Left colon (tissue), 2 donors: ENCODE measurements around the gene MIA. TPM values are rescaled to one million over a fixed set of nuclear protein-coding genes. Genes with fewer than 3 reads are reported as not detected.
"Not testable (repeated sequence)": the region's sequence is repeated elsewhere in the genome, so short reads cannot be mapped to it uniquely, and the experiment has no call there.

ENCODE experiments used
- ATAC-seq: fragments of 200-7000 bp; cut with Tn5 transposase; one replicate; pipeline ENCODE4 v1.9.1; 2020; ENCODE audit warnings: mild to moderate bottlenecking, moderate library complexity
- DNase-seq, 2 donors: peaks; one replicate each; pipeline ENCODE4 v3.0.0-alpha.2; 2020
- intact Hi-C, 2 donors: fragments of 100-400 bp; cut with DNase I in 1 of 2; cut with micrococcal nuclease in 1 of 2; formaldehyde crosslinking; loops; one replicate each; pipeline versions ENCODE4 v1.11.2 to v1.14.0; 2022; cut with DNase I, micrococcal nuclease
- total RNA-seq, 2 donors: library from RNA; stranded (reverse); fragmentation: NEBNext Ultra II Directional; extraction: Animal tissue kit (Norgen Biotek cat#: 25700); gene quantifications; one replicate each; pipeline ENCODE4 v1.2.1, GENCODE V29; 2021
- donor health status: DM: no; HTN: no; CAD: no.
- donor health status: DM: yes; HTN: yes; CAD: no.

MIA gene
- total RNA-seq, 2 donors from 2014 or later: 1.7 TPM; not detected in 1

GRCh38 chr19:40747536-40747935 is 27.8 kb upstream of the MIA start:
- no peak for DNase-seq
- ATAC-seq: no peak
- intact Hi-C loops: no loop called here

- DNase-seq (peak; percentile 100), ATAC-seq (peak; percentile 79)
- intact Hi-C loops: no loop called here
Observed at GRCh38 chr19:40750058-40750873, 25.1 kb upstream of the MIA start, which contains the start of gene ACTMAP. TSS of gene ACTMAP (minus strand) at chr19:40750477. CDS start at chr19:40749803, 674 bp downstream.

GRCh38 chr19:40750874-40751537 is 24.3 kb upstream of the MIA start, which contains the start of gene SNRPA:
TSS of gene SNRPA (plus strand) at chr19:40751203. CDS start at chr19:40751409, 206 bp downstream.
- intact Hi-C loops: no loop called here
- peak; percentile 74 for ATAC-seq
- peak; percentile 98 for DNase-seq

- ATAC-seq (no peak), DNase-seq (no peak)
- intact Hi-C loops: no loop called here
Observed at GRCh38 chr19:40752257-40752781, 23.0 kb upstream of the MIA start.

GRCh38 chr19:40754611-40755247 is 20.6 kb upstream of the MIA start:
- DNase-seq (peak; percentile 67 to 79), ATAC-seq (peak; percentile 50)
- intact Hi-C loops: no loop called here

GRCh38 chr19:40755248-40755624 is 20.1 kb upstream of the MIA start:
- no peak for ATAC-seq

GRCh38 chr19:40755791-40756190 is 19.5 kb upstream of the MIA start:
- intact Hi-C loops: no loop called here
- ATAC-seq (no peak), DNase-seq (no peak)

More at GRCh38 chr19:40755248-40755624, 20.1 kb upstream of the MIA start:
- DNase-seq: no peak
- intact Hi-C loops: no loop called here

- intact Hi-C loops: no loop called here
- DNase-seq (no peak), ATAC-seq (no peak)
Observed at GRCh38 chr19:40756502-40757110, 18.7 kb upstream of the MIA start.

- no peak for DNase-seq
- intact Hi-C loops: no loop called here
- no peak for ATAC-seq
Observed at GRCh38 chr19:40758491-40758890, 16.8 kb upstream of the MIA start.

GRCh38 chr19:40759352-40759751 is 16.0 kb upstream of the MIA start:
- DNase-seq (no peak), ATAC-seq (no peak)
- intact Hi-C loops: no loop called here

GRCh38 chr19:40762754-40763470 is 12.4 kb upstream of the MIA start:
- DNase-seq (no peak), ATAC-seq (no peak)
- intact Hi-C loops: no loop called here

- DNase-seq: no peak
- ATAC-seq: no peak
- intact Hi-C loops: no loop called here
Observed at GRCh38 chr19:40763526-40763925, 11.8 kb upstream of the MIA start.

- intact Hi-C loops: no loop called here
- DNase-seq (no peak), ATAC-seq (no peak)
Observed at GRCh38 chr19:40763963-40764362, 11.4 kb upstream of the MIA start.

- ATAC-seq, DNase-seq, intact Hi-C loops: not testable (repeated sequence)
Observed at GRCh38 chr19:40766385-40766784, 8.9 kb upstream of the MIA start.

- DNase-seq (no peak), ATAC-seq (no peak)
- intact Hi-C loops: no loop called here
Observed at GRCh38 chr19:40768869-40769268, 6.5 kb upstream of the MIA start.

- ATAC-seq: peak; percentile 50
- intact Hi-C loops, DNase-seq: not testable (repeated sequence)
Observed at GRCh38 chr19:40771101-40771862, 4.0 kb upstream of the MIA start.

- DNase-seq (no peak), ATAC-seq (no peak)
- intact Hi-C loops: no loop called here
Observed at GRCh38 chr19:40775632-40776022, 306 bp downstream of the MIA start.

GRCh38 chr19:40776364-40776763 is 1.0 kb downstream of the MIA start:
- ATAC-seq (no peak), DNase-seq (no peak)
- intact Hi-C loops: no loop called here
